Hepatocyte (in vitro differentiated cells): ENCODE data around the gene GUCY1A2. TPM values are rescaled to one million over a fixed set of nuclear protein-coding genes. Genes with fewer than 3 reads are reported as not detected.

Experiments
- DNase-seq: peaks from one replicate; pipeline ENCODE4 v3.0.0-alpha.2; 2016; ENCODE audit warnings: low spot score
- H2AFZ ChIP-seq: fragments of 200-600 bp; sonication (generic); 2 replicates; pipeline ENCODE4 v1.6.0; 2016; ENCODE audit warnings: antibody characterized with exemption, mild to moderate bottlenecking
- H3K27ac ChIP-seq: fragments of 200-600 bp; sonication (generic); 2 replicates; pipeline ENCODE4 v1.5.1; 2016; ENCODE audit warnings: mild to moderate bottlenecking
- H3K27me3 ChIP-seq: fragments of 200-600 bp; sonication (generic); 2 replicates; pipeline ENCODE4 v1.6.1; 2016
- H3K36me3 ChIP-seq: fragments of 200-600 bp; sonication (generic); replicated peaks from 2 replicates; pipeline ENCODE4 v1.5.1; 2016; ENCODE audit warnings: low read depth; ENCODE audit not compliant: insufficient read depth
- H3K4me1 ChIP-seq: fragments of 200-600 bp; sonication (generic); 2 replicates; pipeline ENCODE4 v1.5.1; 2016; ENCODE audit warnings: mild to moderate bottlenecking, moderate library complexity; ENCODE audit not compliant: insufficient read depth
- H3K4me2 ChIP-seq: fragments of 200-600 bp; sonication (generic); 2 replicates; pipeline ENCODE4 v1.6.0; 2016
- H3K4me3 ChIP-seq: fragments of 200-600 bp; sonication (generic); 2 replicates; pipeline ENCODE4 v1.5.1; 2016; ENCODE audit warnings: mild to moderate bottlenecking
- H3K79me2 ChIP-seq: fragments of 200-600 bp; sonication (generic); 2 replicates; pipeline ENCODE4 v1.6.0; 2017; ENCODE audit warnings: mild to moderate bottlenecking
- H3K9me2 ChIP-seq: fragments of 200-600 bp; sonication (generic); replicated peaks from 2 replicates; pipeline ENCODE4 v1.6.0; 2017; ENCODE audit warnings: mild to moderate bottlenecking; ENCODE audit not compliant: insufficient read depth
- H3K9me3 ChIP-seq: fragments of 200-600 bp; sonication (generic); 2 replicates; pipeline ENCODE4 v1.5.1; 2016; ENCODE audit warnings: low read depth, mild to moderate bottlenecking
- H4K20me1 ChIP-seq: fragments of 200-600 bp; sonication (generic); 2 replicates; pipeline ENCODE4 v1.6.0; 2016; ENCODE audit warnings: mild to moderate bottlenecking; ENCODE audit not compliant: insufficient read depth, poor library complexity, severe bottlenecking
- CTCF ChIP-seq: fragments of 200-600 bp; sonication (generic); IDR thresholded peaks from 2 replicates; pipeline ENCODE4 v1.5.1; 2016; ENCODE audit warnings: antibody characterized with exemption, mild to moderate bottlenecking; ENCODE audit not compliant: poor library complexity
- EZH2 ChIP-seq: fragments of 200-600 bp; sonication (generic); IDR thresholded peaks from 2 replicates; pipeline ENCODE4 v1.6.1; 2016; ENCODE audit warnings: antibody characterized with exemption, mild to moderate bottlenecking, borderline replicate concordance
- EZH2phosphoT487 ChIP-seq: fragments of 200-600 bp; sonication (generic); IDR thresholded peaks from one replicate; pipeline ENCODE4 v1.6.1; 2018; ENCODE audit warnings: antibody characterized with exemption, mild to moderate bottlenecking, low read depth, moderate library complexity; ENCODE audit not compliant: unreplicated experiment, severe bottlenecking
- WGBS: methylation state at CpG from one replicate; pipeline ENCODE4 v1.1.6; 2016; ENCODE audit warnings: low lambda C conversion rate; ENCODE audit errors: missing lambda C conversion rate; 5-methylcytosine and 5-hydroxymethylcytosine counted together
- polyA plus RNA-seq: library from polyadenylated mRNA; unstranded; fragments of >200 nt; fragmentation: Nextera tagmentation; extraction: Ambion mirVana; gene quantifications from 2 replicates; pipeline ENCODE4 v1.2.1, GENCODE V29; 2016
- total RNA-seq: library from RNA; depleted of rRNA; stranded (reverse); fragments of >200 nt; gene quantifications from 2 replicates; pipeline ENCODE4 v1.2.3, GENCODE V29; 2014

GUCY1A2 gene
- total and polyA plus RNA-seq, 2 experiments from 2014 or later = 3.3 to 9.1 TPM

GRCh38 chr11:107050121-107050520, 31.8 kb upstream of the GUCY1A2 start:
- no peak overlapping the region for H3K27ac ChIP-seq
- H3K27me3 ChIP-seq = no peaks in the 10 kb centered on the region
- DNase-seq = no peak
- H3K4me2 ChIP-seq = no peak overlapping the region
- H3K9me3 ChIP-seq = no peaks in the 10 kb centered on the region
- H2AFZ ChIP-seq = no peak overlapping the region
- H3K36me3 ChIP-seq = no peaks in the 10 kb centered on the region
- no peak overlapping the region for H3K4me3 ChIP-seq
- TF ChIP-seq EZH2phosphoT487 (no peak), EZH2 (no peak), CTCF (no peak)
- WGBS = 75% methylated on average over 5 of the region's 5 CpGs
- H3K9me2 ChIP-seq = no peaks in the 10 kb centered on the region
- no peaks in the 10 kb centered on the region for H3K4me1 ChIP-seq
- no peaks in the 10 kb centered on the region for H3K79me2 ChIP-seq
- H4K20me1 ChIP-seq = no peaks in the 10 kb centered on the region

DNA sequence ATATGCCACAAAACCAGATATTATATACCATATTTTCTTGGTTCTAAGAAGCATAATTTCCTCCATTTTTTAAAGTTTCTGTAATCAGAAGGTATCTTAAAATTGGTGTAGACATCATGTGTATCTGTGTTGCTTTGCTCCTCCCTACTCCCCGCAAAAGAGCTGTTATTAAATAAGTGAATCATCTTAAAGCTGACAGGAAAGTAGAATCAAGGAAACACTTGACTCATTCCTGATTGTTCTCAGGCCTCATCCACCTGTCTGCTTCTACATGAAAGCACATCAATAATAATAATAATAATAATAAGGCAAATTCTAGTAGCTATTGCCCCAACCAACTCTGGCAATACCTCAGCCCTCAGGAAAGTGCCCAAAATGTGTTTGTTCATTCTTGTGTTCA, 26.2 kb upstream of the GUCY1A2 start:
- Histone ChIP-seq H3K79me2 (no peaks in the 10 kb centered on the region), H3K9me3 (no peaks in the 10 kb centered on the region), H3K27ac (no peak overlapping the region), H3K9me2 (no peaks in the 10 kb centered on the region), H3K27me3 (no peaks in the 10 kb centered on the region), H3K36me3 (no peaks in the 10 kb centered on the region), H3K4me2 (no peak overlapping the region), H3K4me3 (no peak overlapping the region), H4K20me1 (no peaks in the 10 kb centered on the region), H3K4me1 (no peaks in the 10 kb centered on the region), H2AFZ (no peak overlapping the region)
- TF ChIP-seq EZH2phosphoT487 (no peak), CTCF (no peak), EZH2 (no peak)
- no peak for DNase-seq
- 95% methylated on average over 1 of the region's 1 CpG for WGBS

- no peak overlapping the region for H3K27ac ChIP-seq
- WGBS = 63% methylated on average over 4 of the region's 4 CpGs
- no peak overlapping the region for H3K4me2 ChIP-seq
These were observed 25.1 kb upstream of the GUCY1A2 start for GRCh38 chr11:107043242-107044006.

More at GRCh38 chr11:107043242-107044006, 25.1 kb upstream of the GUCY1A2 start:
- H3K36me3 ChIP-seq = no peaks in the 10 kb centered on the region
- no peak for DNase-seq
- no peaks in the 10 kb centered on the region for H3K79me2 ChIP-seq
- H4K20me1 ChIP-seq = no peaks in the 10 kb centered on the region
- H2AFZ ChIP-seq = no peak overlapping the region
- no peak for TF ChIP-seq CTCF
- no peak for TF ChIP-seq EZH2phosphoT487
- TF ChIP-seq EZH2 = no peak
- H3K27me3 ChIP-seq = no peaks in the 10 kb centered on the region
- no peaks in the 10 kb centered on the region for H3K4me1 ChIP-seq
- H3K9me2 ChIP-seq = no peaks in the 10 kb centered on the region
- no peak overlapping the region for H3K4me3 ChIP-seq
- H3K9me3 ChIP-seq = no peaks in the 10 kb centered on the region
